EH (cell line): Measurements from ENCODE around the gene RAET1G.
"Not testable (repeated sequence)": the region's sequence is repeated elsewhere in the genome, so short reads cannot be mapped to it uniquely, and the experiment has no call there.

Experiments used
- DNase-seq: peaks from one replicate; pipeline ENCODE4 v3.0.0-alpha.2; 2015; ENCODE audit warnings: low read depth

The RAET1G gene

GRCh38 chr6:149913540-149914240 is 9.2 kb downstream of the RAET1G start:
- no peak for DNase-seq

DNA sequence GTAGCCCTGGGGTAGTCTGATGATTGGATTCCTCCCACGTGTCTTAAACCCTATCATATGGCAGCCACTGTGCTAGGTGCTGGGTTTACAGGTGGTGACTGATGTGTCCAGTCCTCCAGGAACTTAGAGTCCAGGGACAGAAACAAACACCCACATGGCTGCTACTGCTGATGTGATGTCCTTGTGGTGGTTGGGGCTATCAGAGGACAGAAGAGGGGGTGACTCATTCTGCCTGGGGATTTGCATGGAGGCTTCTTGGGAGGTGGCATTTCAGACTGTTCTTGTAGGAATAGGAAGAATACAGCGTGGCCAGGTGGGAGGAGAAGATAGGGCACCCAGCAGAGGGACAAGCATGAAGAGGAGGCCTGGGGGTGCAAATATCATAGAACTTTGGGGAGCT is 9.8 kb downstream of the RAET1G start:
- DNase-seq, result no peak

- DNase-seq, result not testable (repeated sequence)
These were observed 10.2 kb downstream of the RAET1G start for GRCh38 chr6:149912680-149913079.

DNA sequence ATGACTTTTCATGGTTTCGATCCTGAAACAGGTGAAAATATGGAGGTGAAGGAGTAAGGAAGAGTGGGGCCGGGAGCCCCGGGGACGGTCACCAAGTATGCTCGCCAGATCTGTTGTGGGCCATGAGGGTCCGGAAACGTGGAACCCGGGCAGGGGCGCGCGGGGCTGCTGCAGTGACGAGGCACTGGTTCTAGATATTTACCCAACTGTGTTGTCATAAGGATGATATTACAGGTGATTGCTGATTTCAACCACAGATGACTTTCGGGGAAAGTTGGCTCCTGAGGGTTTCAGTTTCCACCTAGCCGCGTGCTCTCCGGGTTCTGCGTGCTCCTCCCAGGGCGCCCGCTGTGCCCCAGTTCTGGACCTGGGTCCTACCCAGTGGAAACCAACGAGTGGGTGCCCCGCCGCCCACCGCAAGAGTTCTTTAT is 12.2 kb downstream of the RAET1G start:
- no peak for DNase-seq

DNA sequence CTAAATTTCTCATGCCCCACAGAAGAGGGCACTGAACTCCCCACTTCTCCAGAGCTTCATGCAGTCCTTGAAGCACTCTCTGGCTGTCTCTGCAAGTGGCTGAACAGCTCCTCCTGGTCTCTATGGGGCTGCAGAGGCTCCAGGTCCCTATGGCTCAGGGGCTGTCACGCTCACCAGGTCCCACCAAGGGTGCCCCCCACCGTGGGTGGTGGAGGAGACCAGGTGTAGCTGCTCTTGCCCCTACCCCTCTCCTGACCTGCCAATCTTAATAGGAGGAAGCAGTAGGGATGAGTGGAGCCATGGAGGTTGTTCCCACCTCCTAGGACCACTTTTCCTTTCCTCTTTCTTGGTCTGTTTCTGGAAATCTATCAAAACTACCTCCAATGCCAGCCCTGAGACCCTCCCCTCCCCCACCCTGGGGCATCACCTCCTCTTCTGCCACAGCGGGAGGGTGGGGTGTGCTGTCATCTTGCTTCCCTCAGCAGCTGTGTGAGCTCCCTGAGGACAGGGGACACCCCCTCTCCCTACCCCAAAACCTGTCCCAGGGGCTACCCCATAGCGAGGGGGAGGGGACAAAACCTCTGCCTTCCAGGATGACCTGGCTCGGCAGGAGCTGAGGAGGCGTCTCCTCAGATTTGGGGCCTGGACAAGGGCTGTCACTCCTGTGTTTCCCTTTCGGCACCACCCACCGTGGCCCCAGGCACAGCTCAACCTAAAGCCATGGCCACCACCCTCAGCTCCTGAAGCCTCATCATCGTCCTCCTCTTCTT is 13.0 kb downstream of the RAET1G start:
- no peak for DNase-seq

DNA sequence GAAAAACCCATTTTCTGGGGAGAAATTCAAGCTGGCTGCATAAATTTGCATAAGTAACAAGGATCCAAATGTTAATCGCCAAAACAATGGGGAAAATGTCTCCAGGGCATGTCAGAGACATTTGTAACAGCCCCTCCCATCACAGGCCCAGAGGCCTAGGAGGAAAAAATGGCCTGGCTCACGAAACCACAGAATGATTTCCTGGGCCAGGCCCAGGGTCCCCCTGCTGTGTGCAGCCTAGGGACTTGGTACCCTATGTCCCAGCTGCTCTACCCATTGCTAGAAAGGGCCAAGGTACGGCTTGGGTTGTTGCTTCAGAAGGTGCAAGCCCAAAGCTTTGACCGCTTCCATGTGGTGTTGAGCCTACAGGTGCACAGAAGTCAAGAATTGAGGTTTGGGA is 14.4 kb downstream of the RAET1G start:
- DNase-seq, result not testable (repeated sequence)

DNA sequence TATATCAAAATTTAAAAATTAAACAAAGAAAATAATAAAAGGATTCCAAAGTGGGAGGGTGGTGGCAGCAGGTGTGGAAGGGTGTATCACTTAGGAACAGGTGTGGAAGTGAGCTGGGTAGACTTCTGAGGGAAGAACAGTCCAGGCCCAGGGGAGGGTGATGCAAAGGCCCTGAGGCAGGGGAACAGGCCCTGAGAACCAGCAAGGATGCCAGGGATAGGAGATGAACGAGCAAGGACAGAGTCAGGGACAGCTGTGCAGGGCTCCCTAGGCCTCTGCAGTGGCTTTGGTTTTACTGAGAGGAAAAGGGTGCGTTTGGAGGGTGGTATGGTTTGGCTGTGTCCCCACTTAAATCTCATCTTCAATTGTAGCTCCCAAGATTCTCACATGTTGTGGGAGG is 15.6 kb downstream of the RAET1G start:
- no peak for DNase-seq

GRCh38 chr6:149906405-149906804 is 16.5 kb downstream of the RAET1G start:
- no peak for DNase-seq

DNA sequence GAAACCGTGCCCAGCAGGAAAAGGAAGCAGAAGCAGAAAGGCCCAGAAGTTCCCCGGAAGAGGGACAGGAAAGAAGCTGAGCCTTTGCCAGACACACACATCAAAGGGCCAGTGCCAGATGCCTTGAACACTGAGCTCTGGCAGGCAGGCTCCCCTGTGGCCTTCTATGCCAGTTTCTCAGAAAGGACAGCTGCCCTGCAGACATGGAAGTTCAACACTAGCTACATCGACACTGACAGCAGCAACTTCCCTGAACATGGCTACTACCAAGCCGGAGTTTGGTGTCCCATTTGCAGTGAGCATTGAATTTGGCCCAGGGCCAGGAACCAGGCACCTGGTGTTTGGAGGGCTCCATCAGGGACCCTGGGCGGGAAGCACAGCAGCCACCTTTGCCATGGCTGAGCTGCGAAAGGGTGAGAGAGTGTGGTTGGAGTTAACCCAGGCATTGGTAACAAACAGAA is 17.0 kb downstream of the RAET1G start:
- no peak for DNase-seq

DNA sequence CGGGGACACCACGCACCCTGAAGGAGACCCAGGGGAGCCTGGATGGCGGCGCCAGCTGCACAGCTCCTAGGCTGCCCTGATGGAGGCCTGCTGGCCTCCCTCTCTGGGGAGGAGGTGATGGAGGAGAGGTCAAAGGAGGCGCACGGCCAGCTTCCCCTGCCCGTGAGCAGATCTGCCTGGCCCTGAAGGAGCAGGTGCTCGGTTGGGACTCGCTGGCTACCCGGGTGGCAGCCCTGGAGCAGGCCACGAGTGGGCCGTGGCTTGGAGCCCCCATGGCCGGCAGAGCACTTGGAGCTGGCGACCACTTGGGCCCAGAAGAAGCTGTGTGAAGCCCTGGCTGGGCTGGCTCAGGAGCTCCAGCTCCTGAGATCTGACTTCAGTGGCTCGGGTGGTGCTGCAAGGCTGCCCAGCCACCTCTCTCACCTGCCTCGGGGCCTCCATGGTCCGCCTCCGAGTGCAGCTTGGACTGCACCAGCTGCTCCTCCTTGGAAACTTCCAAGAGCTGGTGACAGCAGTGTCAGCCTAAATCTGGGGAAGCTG is 17.5 kb downstream of the RAET1G start:
- no peak for DNase-seq

GRCh38 chr6:149904661-149905370 is 18.1 kb downstream of the RAET1G start:
- no peak for DNase-seq

GRCh38 chr6:149903938-149904611 is 18.8 kb downstream of the RAET1G start:
- DNase-seq, result no peak

- no peak for DNase-seq
These were observed 21.3 kb downstream of the RAET1G start for GRCh38 chr6:149901444-149902140.

GRCh38 chr6:149900620-149901443 is 22.1 kb downstream of the RAET1G start:
- no peak for DNase-seq

- no peak for DNase-seq
These were observed 22.8 kb downstream of the RAET1G start for GRCh38 chr6:149899926-149900619.

- no peak for DNase-seq
These were observed 23.4 kb downstream of the RAET1G start for GRCh38 chr6:149899486-149899885.

- DNase-seq, result no peak
These were observed 24.0 kb downstream of the RAET1G start for GRCh38 chr6:149898966-149899365.

- DNase-seq, result no peak
These were observed 24.8 kb downstream of the RAET1G start, which contains the start of gene RAET1E for GRCh38 chr6:149897855-149898744. TSS of gene RAET1E (minus strand) at chr6:149898113. CDS start at chr6:149890901, 7,212 bp downstream.
